ENCODE measurements around the gene KRTAP1-1.
"Not testable (repeated sequence)": the region's sequence is repeated elsewhere in the genome, so short reads cannot be mapped to it uniquely, and the experiment has no call there.

Gene KRTAP1-1

GRCh38 chr17:41004397-41004796, 36.9 kb downstream of the KRTAP1-1 start:
- Histone ChIP-seq H3K9me2 (replicated peaks; ENCODE audit: control insufficient read depth, low read length) (no peaks in the 10 kb centered on the region), H3K4me3 (ENCODE audit: low read length) (no peak overlapping the region), H3K79me2 (ENCODE audit: control insufficient read depth, low read length) (no peaks in the 10 kb centered on the region), H3K4me1 (ENCODE audit: control insufficient read depth, low read length) (no peaks in the 10 kb centered on the region), H3K9me3 (ENCODE audit: control insufficient read depth, insufficient read depth, low read length) (no peaks in the 10 kb centered on the region), H3K4me2 (ENCODE audit: low read length) (no peak overlapping the region), H4K20me1 (ENCODE audit: control insufficient read depth, insufficient read depth, low read depth, low read length) (no peaks in the 10 kb centered on the region), H3F3A (ENCODE audit: control insufficient read depth, insufficient read depth) (no peaks in the 10 kb centered on the region), H3K27ac (ENCODE audit: low read depth, low read length) (no peak overlapping the region), H3K27me3 (ENCODE audit: control insufficient read depth, low read length) (peaks cover 10% of the 10 kb centered on the region), H3K36me3 (ENCODE audit: control insufficient read depth, low read length) (no peaks in the 10 kb centered on the region)
- TF ChIP-seq CTCF (IDR thresholded peaks at IDR 0.05; ENCODE audit: low read depth, low read length, poor library complexity, severe bottlenecking) (no peak), EZH2phosphoT487 (IDR thresholded peaks at IDR 0.05; ENCODE audit: borderline replicate concordance, low read length) (no peak)

DNA sequence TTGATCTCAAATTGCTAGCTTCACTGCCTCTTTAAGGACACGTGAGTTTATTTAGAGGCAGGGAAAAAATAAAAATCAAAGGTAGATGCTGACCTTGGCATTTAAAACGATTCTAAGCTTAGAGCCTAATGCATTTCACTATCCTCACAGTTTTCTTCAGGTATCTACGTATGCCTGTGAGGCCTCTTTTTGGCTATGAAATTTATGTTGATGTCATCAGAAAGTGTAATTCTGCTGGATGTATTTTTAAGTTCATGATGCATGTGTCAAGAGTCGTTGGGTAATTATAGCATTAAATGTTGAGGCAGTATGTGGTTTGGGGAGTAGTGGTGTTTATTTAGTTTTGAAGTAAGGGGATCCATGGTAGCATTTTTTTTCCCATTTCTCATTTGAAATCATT, 37.3 kb downstream of the KRTAP1-1 start:
- Histone ChIP-seq H3K36me3 (ENCODE audit: control insufficient read depth, low read length) (no peaks in the 10 kb centered on the region), H3K27me3 (ENCODE audit: control insufficient read depth, low read length) (peaks cover 10% of the 10 kb centered on the region), H3K4me1 (ENCODE audit: control insufficient read depth, low read length) (no peaks in the 10 kb centered on the region), H3K79me2 (ENCODE audit: control insufficient read depth, low read length) (no peaks in the 10 kb centered on the region), H3K27ac (ENCODE audit: low read depth, low read length) (no peak overlapping the region), H3K4me3 (ENCODE audit: low read length) (no peak overlapping the region), H3K9me2 (replicated peaks; ENCODE audit: control insufficient read depth, low read length) (no peaks in the 10 kb centered on the region), H4K20me1 (ENCODE audit: control insufficient read depth, insufficient read depth, low read depth, low read length) (no peaks in the 10 kb centered on the region), H3F3A (ENCODE audit: control insufficient read depth, insufficient read depth) (no peaks in the 10 kb centered on the region), H3K9me3 (ENCODE audit: control insufficient read depth, insufficient read depth, low read length) (no peaks in the 10 kb centered on the region), H3K4me2 (ENCODE audit: low read length) (no peak overlapping the region)
- TF ChIP-seq EZH2phosphoT487 (IDR thresholded peaks at IDR 0.05; ENCODE audit: borderline replicate concordance, low read length) (no peak), CTCF (IDR thresholded peaks at IDR 0.05; ENCODE audit: low read depth, low read length, poor library complexity, severe bottlenecking) (no peak)

DNA sequence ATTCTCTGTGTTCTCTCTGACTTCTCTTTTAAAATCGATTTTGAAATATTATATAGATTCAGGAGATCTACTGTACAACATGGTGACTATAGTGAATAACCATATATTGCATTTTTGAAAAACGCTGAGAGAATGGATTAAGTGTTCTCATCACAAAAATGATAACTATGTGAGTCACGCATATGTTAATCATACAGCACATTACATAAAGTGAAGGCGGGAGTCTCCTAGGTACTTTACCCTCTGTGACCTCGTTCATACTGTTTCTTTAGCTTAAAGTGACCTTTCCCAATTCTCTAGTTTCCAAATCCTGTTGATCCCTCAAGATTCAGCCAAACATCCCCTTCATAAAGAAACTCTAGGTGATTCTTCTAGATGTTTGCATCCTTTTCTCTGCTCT, 38.4 kb downstream of the KRTAP1-1 start:
- no peak overlapping the region for H3K4me2 ChIP-seq (ENCODE audit: low read length)
- no peaks in the 10 kb centered on the region for H4K20me1 ChIP-seq (ENCODE audit: control insufficient read depth, insufficient read depth, low read depth, low read length)
- H3K36me3 ChIP-seq (ENCODE audit: control insufficient read depth, low read length), result no peaks in the 10 kb centered on the region
- H3K79me2 ChIP-seq (ENCODE audit: control insufficient read depth, low read length), result no peaks in the 10 kb centered on the region
- no peaks in the 10 kb centered on the region for H3K4me1 ChIP-seq (ENCODE audit: control insufficient read depth, low read length)
- H3K9me3 ChIP-seq (ENCODE audit: control insufficient read depth, insufficient read depth, low read length), result no peaks in the 10 kb centered on the region
- H3K4me3 ChIP-seq (ENCODE audit: low read length), result no peak overlapping the region
- H3K27me3 ChIP-seq (ENCODE audit: control insufficient read depth, low read length), result peaks cover 15% of the 10 kb centered on the region
- H3F3A ChIP-seq (ENCODE audit: control insufficient read depth, insufficient read depth), result no peaks in the 10 kb centered on the region
- TF ChIP-seq CTCF (IDR thresholded peaks at IDR 0.05; ENCODE audit: low read depth, low read length, poor library complexity, severe bottlenecking), result no peak
- TF ChIP-seq EZH2phosphoT487 (IDR thresholded peaks at IDR 0.05; ENCODE audit: borderline replicate concordance, low read length), result no peak
- H3K9me2 ChIP-seq (replicated peaks; ENCODE audit: control insufficient read depth, low read length), result no peaks in the 10 kb centered on the region
- no peak overlapping the region for H3K27ac ChIP-seq (ENCODE audit: low read depth, low read length)

DNA sequence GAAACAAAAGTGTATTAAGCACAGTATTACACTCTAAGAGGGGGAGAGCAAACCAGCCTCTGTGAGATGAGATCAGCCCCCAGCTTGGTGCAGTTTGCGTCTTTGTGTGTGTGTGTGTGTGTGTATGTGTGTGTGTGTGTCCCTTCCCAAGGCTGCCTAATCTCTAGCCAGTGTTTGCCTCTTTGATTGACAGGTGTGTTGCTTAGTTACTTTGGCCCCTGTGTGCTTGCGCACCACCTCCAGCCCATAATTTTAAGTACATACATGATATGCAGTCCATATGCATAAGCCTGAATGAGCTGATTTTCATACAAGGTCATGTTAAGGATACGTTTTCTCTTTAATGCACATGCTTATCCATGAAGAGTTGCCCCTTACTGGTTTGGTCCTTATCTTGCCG, 39.5 kb downstream of the KRTAP1-1 start:
- no peaks in the 10 kb centered on the region for H3K79me2 ChIP-seq (ENCODE audit: control insufficient read depth, low read length)
- peaks cover 23% of the 10 kb centered on the region for H3K27me3 ChIP-seq (ENCODE audit: control insufficient read depth, low read length)
- no peaks in the 10 kb centered on the region for H3K9me2 ChIP-seq (replicated peaks; ENCODE audit: control insufficient read depth, low read length)
- H3K9me3 ChIP-seq (ENCODE audit: control insufficient read depth, insufficient read depth, low read length), result no peaks in the 10 kb centered on the region
- no peak overlapping the region for H3K4me3 ChIP-seq (ENCODE audit: low read length)
- no peaks in the 10 kb centered on the region for H4K20me1 ChIP-seq (ENCODE audit: control insufficient read depth, insufficient read depth, low read depth, low read length)
- no peak overlapping the region for H3K4me2 ChIP-seq (ENCODE audit: low read length)
- no peaks in the 10 kb centered on the region for H3K4me1 ChIP-seq (ENCODE audit: control insufficient read depth, low read length)
- H3K36me3 ChIP-seq (ENCODE audit: control insufficient read depth, low read length), result no peaks in the 10 kb centered on the region
- H3F3A ChIP-seq (ENCODE audit: control insufficient read depth, insufficient read depth), result no peaks in the 10 kb centered on the region
- H3K27ac ChIP-seq (ENCODE audit: low read depth, low read length), result no peak overlapping the region
- TF ChIP-seq CTCF (IDR thresholded peaks at IDR 0.05; ENCODE audit: low read depth, low read length, poor library complexity, severe bottlenecking) (no peak), EZH2phosphoT487 (IDR thresholded peaks at IDR 0.05; ENCODE audit: borderline replicate concordance, low read length) (no peak)

DNA sequence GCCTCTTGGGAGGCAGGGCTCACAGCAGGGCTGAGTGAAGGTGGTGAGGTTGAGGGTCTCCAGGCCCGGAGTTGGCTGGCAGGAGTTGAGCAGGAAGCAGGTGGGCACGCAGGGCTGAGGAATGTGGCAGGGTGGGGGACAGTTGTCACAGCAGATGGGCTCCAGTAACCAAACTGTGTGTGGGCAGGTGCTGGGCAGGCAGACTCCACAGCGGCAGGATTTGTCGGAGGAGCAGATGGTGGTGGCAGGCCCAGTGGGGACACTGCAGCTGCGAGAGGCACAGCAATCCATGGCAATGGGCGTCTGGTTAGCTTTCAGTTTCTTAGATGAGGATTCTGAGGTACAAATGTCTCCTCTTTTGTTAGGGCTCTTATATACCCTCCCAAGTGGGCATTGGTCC, 41.7 kb downstream of the KRTAP1-1 start, which contains the start of gene KRTAP3-2:
KRTAP3-2 (minus strand) TSS at position 344 of the 400 bp plus-strand sequence; CDS start at position 291, 53 bp downstream.
- H3K9me2 ChIP-seq (replicated peaks; ENCODE audit: control insufficient read depth, low read length); H4K20me1 ChIP-seq (ENCODE audit: control insufficient read depth, insufficient read depth, low read depth, low read length); H3K4me3 ChIP-seq (ENCODE audit: low read length); H3K4me2 ChIP-seq (ENCODE audit: low read length); H3K9me3 ChIP-seq (ENCODE audit: control insufficient read depth, insufficient read depth, low read length); H3K27ac ChIP-seq (ENCODE audit: low read depth, low read length); H3K4me1 ChIP-seq (ENCODE audit: control insufficient read depth, low read length); H3K79me2 ChIP-seq (ENCODE audit: control insufficient read depth, low read length); H3F3A ChIP-seq (ENCODE audit: control insufficient read depth, insufficient read depth); H3K36me3 ChIP-seq (ENCODE audit: control insufficient read depth, low read length): not testable (repeated sequence)
- H3K27me3 ChIP-seq (ENCODE audit: control insufficient read depth, low read length), result peaks cover 20% of the 10 kb centered on the region
